Activated CD4-positive, alpha-beta T cell treated with anti-CD3 and anti-CD28 coated beads for 48 hours (primary cell): ENCODE measurements around the gene SNRNP48.
A peak's percentile ranks its signal among the peaks of the same experiment; 100 is the strongest.

Experiments
- DNase-seq: peaks from one replicate; pipeline ENCODE4 v3.0.0-alpha.2; 2020

SNRNP48 gene, protein sequence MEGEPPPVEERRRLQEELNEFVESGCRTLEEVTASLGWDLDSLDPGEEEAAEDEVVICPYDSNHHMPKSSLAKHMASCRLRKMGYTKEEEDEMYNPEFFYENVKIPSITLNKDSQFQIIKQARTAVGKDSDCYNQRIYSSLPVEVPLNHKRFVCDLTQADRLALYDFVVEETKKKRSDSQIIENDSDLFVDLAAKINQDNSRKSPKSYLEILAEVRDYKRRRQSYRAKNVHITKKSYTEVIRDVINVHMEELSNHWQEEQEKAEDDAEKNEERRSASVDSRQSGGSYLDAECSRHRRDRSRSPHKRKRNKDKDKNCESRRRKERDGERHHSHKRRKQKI

DNA sequence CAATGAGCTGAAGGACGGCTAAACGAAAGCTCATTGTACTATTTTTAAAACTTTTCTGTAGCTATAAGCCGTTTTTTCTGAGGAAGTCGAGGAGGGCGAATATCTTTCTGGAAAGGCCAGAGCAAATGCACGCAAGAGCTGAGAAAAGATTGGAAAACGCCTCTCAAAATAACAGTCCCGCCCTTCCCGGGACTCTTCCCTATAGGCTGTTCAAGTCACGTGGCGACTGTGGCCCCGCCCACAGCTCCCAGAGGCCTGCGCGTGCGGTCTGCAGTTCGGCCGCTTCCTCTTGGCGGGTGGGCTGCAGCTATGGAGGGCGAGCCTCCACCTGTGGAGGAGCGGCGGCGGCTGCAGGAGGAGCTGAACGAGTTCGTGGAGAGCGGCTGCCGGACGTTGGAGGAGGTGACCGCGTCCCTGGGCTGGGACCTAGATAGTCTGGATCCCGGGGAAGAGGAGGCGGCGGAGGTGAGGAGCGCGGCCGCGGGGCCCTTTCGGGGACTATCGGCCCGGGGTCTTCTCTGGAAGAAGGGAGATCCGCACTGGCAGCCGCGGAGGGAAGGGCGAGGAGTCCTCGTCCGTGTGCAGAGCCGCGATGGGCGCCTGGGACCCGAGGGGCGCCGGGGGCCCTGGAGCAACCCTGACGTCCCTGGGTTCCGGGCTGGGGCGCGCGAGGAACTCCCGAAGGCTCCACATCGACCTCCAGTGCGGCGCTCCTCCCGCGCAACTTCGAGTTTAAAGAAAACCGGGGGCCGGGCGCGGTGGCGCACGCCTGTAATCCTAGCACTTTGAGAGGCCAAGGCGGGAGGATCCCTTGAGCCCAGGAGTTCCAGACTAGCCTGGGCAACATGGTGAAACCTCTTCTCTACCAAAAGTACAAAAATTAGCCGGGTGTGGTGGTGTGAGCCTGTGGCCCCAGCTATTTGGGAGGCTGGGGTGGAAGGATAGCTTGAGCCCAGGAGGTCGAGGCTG, at the start of gene SNRNP48:
Gene SNRNP48 (plus strand): TSS at position 250 of the 969 bp plus-strand sequence. CDS start 60 bp downstream, at position 310.
- DNase-seq = peak; percentile 94

DNA sequence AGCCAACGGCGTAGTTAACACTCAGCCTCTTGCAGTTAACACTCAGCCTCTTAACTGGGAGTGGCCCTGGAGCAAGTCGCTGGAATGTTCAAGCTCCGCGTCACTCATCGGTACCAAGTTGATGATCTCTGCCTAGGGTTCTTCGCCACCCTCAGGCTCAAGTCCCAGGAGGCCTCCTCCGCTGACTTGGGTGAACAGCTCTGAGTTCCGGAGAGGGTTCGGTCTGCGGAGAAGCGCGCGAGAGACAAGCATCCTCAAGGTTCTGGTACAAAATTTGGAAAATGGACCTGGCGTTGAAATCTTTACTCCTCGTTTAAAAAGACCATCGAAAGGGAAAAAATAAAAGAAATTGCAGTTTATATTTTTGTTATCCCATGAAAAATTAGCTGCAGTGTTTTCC, 49.4 kb upstream of the SNRNP48 start:
- DNase-seq = no peak

- peak; percentile 45 for DNase-seq
Measured at GRCh38 chr6:7541175-7542064, 48.6 kb upstream of the SNRNP48 start, which contains the start of gene DSP. Gene DSP, plus strand, starts transcription at chr6:7541671. Its CDS starts 245 bp downstream, at chr6:7541916.

GRCh38 chr6:7542065-7542873, 47.7 kb upstream of the SNRNP48 start:
- DNase-seq = peak; percentile 7

- DNase-seq = no peak
Measured at GRCh38 chr6:7542874-7543624, 46.9 kb upstream of the SNRNP48 start.

- no peak for DNase-seq
Measured at GRCh38 chr6:7543789-7544424, 46.1 kb upstream of the SNRNP48 start.

- DNase-seq = no peak
Measured at GRCh38 chr6:7544597-7544996, 45.4 kb upstream of the SNRNP48 start.

GRCh38 chr6:7545316-7546019, 44.5 kb upstream of the SNRNP48 start:
- DNase-seq = no peak

GRCh38 chr6:7546020-7546369, 44.0 kb upstream of the SNRNP48 start:
- DNase-seq = no peak

GRCh38 chr6:7546383-7546782, 43.6 kb upstream of the SNRNP48 start:
- no peak for DNase-seq

GRCh38 chr6:7546896-7547295, 43.1 kb upstream of the SNRNP48 start:
- no peak for DNase-seq

DNA sequence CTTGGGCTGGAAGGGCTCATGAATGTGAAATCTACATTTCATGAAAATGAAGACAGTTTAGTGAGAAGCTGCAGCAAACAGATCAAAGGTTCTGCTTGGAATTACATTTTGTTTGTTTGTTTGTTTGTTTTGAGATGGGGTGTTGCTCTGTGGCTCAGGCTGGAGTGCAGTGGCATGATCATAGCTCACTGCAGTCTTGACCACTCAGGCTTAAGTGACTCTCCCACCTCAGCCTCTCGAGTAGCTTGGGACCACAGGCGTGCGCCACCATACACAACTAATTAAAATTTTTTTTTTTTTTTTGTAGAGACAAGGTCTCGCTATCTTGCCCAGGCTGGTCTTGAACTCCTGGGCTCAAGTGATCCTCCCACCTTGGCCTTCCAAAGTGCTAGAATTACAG, 42.7 kb upstream of the SNRNP48 start:
- DNase-seq = no peak

DNA sequence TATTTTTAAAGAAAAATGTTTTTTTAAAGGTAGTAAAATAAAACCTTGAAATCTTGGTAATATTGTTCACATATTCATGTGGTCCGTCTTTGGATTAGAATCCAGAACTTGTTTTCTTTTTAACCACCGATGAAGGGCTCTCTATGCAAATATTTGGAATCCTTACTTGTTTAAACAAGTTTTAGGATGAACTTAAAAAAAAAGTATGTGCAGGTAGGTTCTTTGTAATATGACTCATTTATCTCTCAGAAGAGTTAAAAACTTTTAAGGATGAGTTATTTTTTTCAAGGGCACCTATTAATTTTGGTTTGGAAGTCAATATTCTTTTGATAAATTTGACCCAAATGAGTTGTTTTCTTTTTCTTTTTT, 39.6 kb upstream of the SNRNP48 start:
- no peak for DNase-seq

GRCh38 chr6:7554533-7555275, 35.3 kb upstream of the SNRNP48 start:
- DNase-seq = no peak

DNA sequence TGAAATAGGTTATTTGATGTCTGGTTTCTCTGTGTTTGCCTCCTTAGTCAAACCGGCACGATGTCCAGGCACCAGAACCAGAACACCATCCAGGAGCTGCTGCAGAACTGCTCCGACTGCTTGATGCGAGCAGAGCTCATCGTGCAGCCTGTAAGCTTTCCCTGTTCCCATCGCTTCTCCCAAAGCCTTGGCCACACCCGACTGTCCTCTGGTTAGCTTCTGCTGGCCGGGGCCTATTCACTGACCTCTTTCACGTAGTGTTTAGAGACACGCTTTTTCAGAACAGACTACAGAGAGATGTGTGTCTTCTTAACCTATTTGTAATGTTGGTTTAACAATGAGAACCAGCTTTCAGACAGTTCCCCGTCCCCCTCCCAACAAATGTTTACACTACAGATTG, 34.3 kb upstream of the SNRNP48 start:
- no peak for DNase-seq

DNA sequence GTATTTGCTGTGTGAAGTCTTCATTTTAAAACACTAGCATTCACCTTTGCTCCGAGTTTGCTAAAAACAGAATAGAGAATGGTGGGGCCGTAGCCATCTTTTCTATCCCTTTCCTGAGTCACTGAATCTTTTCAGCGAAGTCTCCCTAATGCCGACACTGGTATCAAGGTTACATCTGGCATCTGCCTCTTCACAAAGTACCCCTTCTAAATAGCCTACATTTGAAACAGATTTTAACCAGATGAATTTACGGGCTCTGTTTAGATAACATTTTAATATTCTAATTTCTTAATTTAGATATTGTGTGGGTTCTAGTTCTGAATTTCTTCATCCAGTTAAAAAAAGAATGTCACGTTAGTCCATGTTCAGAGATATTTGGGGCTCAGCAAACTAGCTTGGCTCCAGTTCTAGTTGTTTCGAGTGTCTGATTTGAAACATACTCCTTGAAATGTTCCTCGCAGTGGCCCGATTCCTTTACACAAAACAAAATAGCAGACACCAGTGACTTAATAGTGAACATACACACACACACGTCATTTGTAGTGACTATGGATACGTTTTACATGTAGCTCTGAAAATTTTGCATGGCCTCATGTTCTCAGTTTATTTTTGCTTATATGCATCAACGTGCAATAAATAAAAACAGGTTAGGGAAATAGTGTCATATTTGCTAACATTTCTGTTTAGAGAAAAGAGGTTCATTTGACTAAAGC, 33.4 kb upstream of the SNRNP48 start:
- DNase-seq = no peak

- DNase-seq = no peak
Measured at GRCh38 chr6:7557652-7558051, 32.3 kb upstream of the SNRNP48 start.

GRCh38 chr6:7558781-7559180, 31.2 kb upstream of the SNRNP48 start:
- DNase-seq = no peak

DNA sequence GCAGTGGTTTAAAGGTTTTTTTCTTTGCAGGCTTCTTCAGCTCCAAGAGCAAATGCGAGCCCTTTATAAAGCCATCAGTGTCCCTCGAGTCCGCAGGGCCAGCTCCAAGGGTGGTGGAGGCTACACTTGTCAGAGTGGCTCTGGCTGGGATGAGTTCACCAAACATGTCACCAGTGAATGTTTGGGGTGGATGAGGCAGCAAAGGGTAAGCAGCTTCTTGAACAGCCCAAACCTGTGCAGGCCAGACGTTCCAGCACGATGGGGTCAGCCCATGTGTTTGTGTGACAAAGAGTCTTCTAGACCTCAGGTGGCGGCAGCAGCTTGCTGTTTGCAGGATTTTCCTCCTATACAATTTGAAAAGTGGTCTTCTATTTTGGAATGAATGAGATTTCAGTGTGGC, 30.8 kb upstream of the SNRNP48 start:
- no peak for DNase-seq
